GM10847 (cell line): ENCODE measurements around the gene ZBTB4.

ENCODE experiments used
- POLR2A ChIP-seq: IDR thresholded peaks from 2 replicates; pipeline ENCODE4 v1.6.1; 2011; ENCODE audit not compliant: insufficient read length; ENCODE audit errors: extremely low read depth

Gene ZBTB4

DNA sequence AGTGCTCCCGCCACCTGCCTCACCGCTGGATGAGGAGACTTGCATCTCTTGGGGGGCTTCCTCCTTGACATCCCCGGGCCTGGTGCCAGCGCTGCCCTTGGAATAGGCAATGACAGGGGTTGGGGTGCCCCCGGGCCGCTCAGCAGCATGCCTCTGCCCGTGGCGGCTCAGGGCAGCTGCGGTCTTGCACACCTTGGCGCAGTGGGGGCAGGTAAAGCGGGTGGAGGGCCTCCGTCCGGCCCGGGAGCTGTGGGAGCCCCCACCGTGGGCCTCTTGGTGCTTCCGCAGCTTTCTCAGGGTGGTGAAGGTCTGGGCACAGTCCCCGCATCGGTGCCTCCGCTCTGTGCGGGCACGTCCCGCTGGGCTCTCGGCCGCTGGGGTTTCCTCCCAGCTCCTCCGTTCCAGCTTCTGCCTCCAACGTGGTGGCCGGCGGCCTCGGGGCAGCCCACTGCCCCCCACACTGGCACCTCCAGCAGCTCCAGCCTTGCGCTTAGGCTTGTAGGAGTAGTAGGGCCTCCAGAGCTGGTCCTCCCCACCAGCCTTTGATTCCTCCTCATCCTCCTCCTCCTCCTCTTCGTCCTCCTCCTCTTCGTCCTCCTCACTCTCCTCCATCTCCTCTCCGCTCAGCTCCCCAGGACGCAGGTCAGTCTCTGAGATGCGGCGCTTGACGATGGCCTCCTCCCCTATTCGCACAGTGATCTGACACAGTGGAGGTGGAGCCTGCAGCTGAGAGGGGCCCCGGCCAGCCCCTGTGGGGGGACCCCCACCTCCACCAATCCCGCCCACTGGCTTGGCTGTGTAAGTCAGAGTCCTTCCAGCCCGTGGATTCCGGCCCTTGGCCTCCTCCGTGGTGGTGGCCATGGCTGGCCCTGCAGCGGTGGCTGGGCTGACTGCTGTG is 16.7 kb downstream of the ZBTB4 start:
- no peak for TF ChIP-seq POLR2A

DNA sequence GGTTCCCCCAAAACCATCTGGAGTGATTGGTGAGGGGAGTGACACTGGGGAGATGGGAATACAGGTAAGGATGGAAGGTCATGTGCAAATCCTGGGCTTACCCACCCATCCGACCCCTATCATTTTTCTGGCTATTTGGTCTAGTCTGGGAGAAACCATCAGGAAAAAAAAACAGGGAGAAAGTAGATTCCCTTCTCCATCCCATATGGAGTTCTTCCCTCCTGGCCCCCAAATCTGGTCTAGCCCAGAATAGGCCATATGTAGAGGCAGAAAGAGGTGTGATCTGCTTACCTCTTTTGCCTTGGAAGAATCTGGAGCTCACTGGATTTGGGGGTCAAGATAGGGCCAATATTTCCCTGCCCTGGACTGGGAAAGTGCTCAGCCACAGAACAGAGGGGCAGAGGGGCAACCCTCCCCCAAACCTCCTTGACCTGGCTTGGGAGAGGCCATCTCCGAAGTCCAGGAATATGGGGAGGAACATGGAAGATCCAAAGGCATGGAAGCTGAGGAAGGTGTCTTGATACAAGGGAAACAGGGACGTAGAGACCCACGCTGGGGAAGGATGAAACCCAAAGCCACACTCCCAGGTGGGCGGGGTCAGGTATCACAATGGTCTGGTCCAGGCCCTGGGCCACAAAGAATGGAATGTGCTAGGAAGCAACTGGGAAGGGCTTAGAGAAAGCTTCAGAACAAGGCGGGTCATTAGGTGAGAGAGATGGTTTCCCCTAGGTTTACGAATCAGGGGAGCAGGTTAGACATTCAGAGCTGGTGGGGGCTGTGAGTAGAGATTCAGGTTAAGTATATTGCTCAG is 18.4 kb downstream of the ZBTB4 start:
- TF ChIP-seq POLR2A: no peak

DNA sequence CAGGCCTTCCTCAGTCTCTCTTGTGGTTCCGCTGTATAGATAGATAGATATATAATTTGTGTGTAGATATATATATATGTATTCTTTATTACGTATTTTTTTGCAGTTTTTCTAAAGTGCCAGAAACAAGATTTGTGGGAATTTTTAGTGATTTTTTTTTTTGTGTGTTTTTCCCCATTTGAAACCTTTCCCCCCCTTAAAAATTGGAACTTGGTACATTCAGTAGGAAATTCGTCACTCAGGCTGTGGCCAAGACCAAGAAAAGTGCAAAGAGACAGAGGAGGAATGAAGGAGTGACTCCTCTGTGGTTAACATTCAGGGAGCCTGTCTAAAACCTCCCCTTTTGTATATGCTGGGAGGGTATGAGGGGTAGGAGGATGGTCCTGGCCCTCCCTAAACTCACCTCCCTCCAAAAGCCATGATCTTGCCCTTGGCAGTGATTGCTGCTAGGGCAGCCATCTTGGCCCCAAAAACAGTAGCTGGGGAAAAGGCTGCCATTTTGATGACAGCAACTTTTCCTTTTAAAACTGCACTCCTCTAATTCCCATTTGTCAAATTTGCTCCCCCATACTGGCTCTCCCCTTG is 19.4 kb downstream of the ZBTB4 start:
- no peak for TF ChIP-seq POLR2A

DNA sequence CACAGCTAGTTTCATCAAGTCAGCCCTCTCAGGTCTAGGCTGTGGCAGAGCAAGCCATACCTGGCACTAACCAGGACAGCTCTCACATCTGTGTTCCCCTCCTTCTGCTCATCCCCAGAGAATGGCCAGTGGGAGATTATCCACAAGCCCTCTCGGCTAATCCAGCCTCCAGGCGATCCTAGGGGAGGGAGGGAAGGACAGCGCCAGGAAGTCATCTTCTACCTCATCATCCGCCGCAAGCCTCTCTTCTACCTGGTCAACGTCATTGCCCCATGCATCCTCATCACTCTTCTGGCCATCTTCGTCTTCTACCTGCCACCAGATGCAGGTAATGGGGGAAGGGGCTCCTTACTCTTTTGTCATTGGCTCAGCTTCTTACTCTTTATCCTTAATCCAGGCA is 31.0 kb downstream of the ZBTB4 start:
- no peak for TF ChIP-seq POLR2A

DNA sequence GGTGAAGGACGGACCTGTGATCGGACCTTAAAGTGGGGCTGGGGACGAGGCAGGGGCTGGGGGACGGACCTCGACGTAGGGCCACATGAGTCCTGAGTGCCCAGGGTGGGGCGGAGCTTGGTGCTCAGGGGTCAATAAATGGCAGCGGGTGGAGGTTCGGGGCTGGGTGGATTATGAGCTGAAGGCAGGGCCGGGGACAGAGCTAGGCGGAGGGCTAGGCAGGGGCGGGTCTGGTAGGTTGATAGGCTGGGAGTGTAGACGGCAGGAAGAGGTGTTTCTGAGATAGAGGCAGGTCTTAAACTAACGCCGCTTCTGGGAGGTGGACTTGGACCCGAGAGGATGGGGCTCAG is 33.8 kb downstream of the ZBTB4 start:
- no peak for TF ChIP-seq POLR2A

DNA sequence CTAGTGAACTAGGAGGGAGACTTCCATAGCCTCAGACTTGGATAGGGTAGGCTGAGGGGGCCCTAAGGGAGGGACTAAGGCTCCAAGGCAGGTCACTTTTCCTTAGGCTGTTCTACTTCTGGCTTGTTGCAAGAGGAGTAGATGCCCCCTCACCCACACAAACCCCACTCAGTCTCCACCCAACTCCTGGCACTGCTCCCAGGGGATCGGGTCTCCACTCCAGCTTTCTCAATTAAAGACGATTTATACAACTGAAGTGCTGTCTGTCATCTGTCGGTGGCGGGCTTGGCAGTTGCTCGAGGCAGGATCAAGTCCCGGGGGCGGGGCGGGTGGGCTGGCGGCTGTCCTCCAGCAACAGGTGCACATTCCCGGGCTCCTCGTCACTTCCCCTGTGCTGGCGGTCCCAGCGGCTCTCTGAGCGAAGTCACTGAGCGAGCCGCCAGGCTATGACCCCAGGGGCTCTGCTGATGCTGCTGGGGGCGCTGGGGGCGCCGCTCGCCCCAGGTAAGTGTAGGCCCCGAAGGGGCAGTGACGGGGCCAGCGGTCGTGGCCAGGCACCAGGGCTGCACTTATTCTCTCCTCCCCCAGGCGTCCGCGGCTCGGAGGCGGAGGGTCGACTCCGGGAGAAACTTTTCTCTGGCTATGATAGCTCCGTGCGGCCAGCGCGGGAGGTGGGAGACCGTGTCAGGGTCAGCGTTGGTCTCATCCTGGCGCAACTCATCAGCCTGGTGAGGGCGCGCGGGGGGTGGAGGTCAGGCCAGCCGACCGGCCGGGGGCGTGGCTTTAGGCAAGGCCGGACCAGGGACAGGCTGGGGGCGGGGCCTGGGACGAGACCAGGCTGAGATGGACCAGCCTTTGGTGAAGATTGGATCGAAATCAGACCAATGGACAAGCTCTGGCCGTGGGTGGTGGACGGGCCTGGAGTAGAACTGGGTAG is 34.5 kb downstream of the ZBTB4 start, which contains the start of gene CHRNB1:
Gene CHRNB1, plus strand, starts transcription at position 380 of the 937 bp plus-strand sequence. Its CDS starts 67 bp downstream, at position 447.
- TF ChIP-seq POLR2A: no peak

DNA sequence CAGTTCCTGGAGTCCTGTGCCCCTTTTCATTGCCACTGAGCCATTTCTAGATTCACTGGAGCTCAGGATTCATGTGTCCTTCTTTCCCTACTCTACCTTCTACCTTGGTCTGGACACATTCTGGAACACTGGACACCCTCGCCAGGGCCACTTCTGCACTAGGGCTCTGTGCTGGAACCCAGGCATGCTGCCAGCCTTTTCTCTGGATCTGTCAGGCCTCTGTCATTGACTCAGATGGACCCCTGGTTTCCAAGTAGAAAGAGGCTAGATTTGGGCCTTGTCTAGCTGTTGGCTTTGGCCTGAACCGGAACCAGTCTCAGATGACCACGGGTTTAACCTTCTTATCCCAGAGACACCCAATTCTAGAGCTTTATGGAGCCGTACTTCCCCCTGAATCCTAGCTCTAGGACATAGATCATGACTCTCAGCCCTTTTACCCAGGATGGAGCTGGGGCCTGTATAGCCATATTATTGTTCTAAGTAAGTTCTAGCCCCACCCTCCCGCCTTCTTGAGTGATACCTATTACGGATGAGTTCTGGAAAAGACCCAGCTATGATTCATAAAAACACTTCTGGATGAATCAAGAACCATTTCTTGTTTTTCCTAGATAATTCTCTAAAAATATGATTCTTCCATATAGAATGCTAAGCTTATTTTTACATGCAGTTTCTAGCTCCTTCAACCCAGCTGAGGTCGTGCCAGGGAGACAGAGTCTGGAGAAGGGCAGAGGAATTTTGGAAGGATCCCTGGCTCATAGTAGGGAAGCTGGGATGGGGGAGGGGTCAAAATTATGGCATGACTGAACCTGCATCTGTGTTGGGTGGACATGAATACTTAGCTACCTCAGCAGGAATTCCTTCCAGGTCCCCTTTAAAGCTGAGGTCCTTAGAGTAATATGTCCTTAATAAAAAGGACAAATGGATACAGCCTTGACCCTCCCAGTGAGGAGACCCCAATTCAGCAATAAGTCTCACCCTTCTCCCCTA is 35.6 kb downstream of the ZBTB4 start:
- no peak for TF ChIP-seq POLR2A

DNA sequence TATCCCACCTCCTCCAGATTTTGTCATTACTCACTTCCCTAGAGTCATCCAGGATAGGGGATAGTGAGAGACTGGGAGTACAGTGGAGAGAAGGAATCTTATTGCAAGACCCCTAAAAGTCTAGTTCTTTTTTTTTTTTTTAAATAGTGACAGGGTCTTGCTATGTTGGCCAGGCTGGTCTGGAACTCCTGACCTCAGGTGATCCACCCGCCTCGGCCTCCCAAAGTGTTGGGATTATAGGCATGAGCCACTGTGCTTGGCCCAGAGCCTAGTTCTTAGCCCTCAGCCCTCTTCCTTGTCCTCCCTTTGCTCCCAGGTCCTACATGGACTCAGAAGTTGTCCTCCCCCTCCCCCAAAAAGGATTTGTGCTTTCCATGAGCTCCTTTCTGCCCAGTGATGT is 37.3 kb downstream of the ZBTB4 start:
- TF ChIP-seq POLR2A: no peak

DNA sequence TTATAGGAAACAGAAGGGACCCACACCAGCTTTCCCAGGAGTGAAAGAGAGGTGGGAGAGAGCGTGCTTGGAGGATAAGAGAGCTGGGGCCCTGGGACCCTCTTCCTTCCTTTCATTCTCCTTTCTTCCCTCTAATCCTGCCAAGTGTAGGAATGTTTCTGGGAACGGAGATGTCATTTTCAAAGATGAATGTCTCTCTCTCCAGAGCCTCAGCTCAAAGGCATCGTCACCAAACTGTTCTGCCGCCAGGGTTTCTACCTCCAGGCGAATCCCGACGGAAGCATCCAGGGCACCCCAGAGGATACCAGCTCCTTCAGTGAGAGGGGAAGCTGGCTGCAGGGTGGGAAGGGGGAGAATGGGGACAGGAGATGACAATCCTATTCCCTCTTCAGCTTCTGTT is 38.2 kb downstream of the ZBTB4 start:
- TF ChIP-seq POLR2A: no peak

DNA sequence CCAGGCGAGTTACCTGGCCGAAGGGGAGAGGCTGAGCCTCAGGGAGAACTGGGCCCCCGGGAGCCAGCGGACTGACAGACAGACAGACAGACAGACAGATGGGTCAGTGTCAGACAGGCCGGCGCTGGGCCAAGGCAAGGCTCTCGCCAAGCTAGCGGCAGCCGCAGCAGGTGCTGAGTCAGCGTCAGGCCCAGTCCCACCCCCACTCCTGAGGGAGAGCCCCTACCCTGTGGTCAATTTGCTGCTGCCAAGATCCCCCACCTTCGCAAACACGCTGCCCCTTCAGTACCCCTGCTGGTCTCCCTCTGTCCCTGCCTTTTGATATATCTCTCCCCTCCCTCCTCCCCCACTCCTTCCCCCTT is 38.6 kb downstream of the ZBTB4 start:
- no peak for TF ChIP-seq POLR2A

DNA sequence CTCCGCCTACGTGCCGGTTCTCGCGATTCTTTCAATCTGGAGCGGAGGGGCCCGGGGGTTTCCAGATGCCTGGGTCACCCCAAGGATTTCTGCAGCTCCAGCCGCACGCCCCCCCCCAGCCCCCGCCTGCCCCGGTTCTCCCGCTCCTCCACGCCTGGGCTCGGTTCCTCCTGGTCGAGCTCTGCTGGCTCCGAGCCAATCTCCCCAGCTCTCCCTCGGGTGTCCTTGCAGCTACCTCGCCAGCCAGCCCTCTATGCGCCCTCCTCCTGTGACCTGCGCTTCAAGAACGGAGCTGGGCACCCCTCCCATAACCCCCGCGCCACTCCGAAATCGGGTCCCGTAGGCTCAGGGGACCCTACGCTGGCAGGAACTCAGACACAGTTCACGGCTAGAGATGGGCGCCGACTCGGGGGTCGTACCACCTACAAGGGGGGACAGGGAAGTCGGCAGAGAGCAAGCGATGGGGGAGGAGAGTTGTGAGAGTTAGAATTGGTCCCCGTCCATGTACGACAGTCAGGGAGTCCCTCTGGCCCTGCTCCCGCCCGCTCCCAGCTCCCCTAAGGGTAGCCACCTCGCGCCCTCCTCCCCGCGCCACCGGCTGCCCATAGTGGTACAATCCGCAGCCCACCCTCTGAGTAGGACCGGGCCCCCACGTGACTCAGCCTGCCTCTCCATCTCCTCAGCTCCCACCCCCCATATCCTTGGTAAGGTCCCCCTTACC is 39.2 kb downstream of the ZBTB4 start:
- no peak for TF ChIP-seq POLR2A

DNA sequence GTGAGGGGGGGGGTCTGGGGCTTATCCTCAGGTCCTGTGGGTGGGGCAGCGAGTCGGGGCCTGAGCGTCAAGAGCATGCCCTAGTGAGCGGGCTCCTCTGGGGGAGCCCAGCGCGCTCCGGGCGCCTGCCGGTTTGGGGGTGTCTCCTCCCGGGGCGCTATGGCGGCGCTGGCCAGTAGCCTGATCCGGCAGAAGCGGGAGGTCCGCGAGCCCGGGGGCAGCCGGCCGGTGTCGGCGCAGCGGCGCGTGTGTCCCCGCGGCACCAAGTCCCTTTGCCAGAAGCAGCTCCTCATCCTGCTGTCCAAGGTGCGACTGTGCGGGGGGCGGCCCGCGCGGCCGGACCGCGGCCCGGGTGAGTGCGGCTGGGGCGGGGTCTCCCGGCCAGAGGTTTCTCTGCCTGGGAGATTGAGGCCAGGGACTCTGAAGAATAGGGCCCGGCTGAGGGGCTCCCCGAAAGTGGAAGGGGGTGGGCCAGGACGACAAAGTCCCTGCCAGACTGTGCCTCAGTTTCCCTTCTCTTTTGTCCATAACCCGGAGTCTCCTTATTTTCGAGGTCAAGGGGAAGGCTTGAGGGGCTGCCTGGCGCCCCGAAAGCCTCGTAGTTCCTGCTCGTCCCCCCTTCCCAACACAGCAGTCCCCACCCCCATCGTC is 39.8 kb downstream of the ZBTB4 start, which contains the start of gene FGF11:
Gene FGF11, plus strand, starts transcription at position 51 of the 651 bp plus-strand sequence. Its CDS starts 109 bp downstream, at position 160.
- peak; percentile 11 for TF ChIP-seq POLR2A

DNA sequence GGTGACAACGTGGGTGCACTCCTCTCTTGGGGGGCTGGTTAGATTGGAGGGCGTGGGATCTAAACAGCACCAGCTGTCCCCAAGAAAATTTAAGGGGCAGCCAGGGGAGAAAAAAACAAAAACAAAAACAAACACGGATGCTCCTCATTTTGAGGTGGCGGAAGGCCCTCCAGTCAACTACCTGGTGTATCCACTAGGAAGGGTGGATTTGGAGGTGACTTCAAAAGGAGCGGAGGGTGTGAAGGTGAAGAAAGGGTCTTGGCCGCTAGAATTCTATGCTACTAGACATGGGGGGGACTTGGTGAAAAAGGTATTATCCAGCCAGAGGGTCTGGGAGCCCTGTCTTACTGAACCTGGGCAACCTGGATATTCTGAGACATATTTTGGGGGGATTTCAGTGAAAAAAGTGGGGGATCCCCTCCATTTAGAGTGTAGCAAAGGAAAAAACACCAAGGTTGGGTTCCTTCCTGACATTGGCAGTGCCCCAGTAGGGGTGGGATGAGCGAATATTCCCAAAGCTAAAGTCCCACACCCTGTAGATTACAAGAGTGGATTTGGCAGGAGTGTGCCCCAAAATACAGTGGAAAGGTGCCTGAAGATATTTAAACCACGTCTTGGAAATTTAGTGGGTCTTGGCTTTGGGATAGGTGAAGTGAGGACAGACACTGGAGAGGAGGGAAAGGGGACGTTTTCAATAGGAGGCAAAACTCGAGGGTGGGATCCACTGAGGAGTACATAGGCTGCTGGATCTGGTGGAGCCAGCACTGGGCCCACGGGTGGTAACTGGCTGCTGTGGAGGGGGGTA is 40.6 kb downstream of the ZBTB4 start:
- TF ChIP-seq POLR2A: no peak
